Activated CD4-positive, alpha-beta T cell treated with anti-CD3 and anti-CD28 coated beads, Interleukin-2, amount 50 U/mL, for 16 hours (primary cell): ENCODE results near the gene COLQ.
"Not testable (repeated sequence)": the region's sequence is repeated elsewhere in the genome, so short reads cannot be mapped to it uniquely, and the experiment has no call there.

ENCODE experiments used
- DNase-seq: peaks from one replicate; pipeline ENCODE4 v3.0.0-alpha.2; 2020

COLQ gene

DNA sequence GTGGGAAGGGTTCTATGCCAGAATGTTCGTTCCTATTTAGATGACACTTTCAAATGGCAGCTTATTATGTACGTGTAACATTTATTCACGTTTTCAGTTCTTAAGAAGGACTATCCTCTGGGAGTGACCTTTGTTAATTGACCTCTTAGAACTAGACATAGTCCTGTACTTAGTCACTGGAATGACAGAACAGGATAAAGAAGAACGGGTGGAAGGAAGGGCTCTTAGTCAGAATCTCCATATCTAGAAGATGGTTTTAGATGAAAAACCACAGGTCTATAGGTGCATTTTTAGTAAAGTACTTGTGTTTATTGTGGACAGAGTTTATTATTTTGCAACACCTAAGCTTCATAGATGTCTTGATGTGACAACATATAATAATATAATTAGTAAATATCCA lies 100.6 kb downstream of the COLQ start:
- DNase-seq = no peak

- DNase-seq = not testable (repeated sequence)
Measured at GRCh38 chr3:15410966-15411365, 110.5 kb downstream of the COLQ start.

- DNase-seq = no peak
Measured at GRCh38 chr3:15409774-15410173, 111.7 kb downstream of the COLQ start.

- DNase-seq = no peak
Measured at GRCh38 chr3:15409239-15409638, 112.3 kb downstream of the COLQ start.

- peak; percentile 56 for DNase-seq
Measured at GRCh38 chr3:15405448-15406050, 116.0 kb downstream of the COLQ start.

GRCh38 chr3:15404767-15405166 lies 116.7 kb downstream of the COLQ start:
- no peak for DNase-seq

DNA sequence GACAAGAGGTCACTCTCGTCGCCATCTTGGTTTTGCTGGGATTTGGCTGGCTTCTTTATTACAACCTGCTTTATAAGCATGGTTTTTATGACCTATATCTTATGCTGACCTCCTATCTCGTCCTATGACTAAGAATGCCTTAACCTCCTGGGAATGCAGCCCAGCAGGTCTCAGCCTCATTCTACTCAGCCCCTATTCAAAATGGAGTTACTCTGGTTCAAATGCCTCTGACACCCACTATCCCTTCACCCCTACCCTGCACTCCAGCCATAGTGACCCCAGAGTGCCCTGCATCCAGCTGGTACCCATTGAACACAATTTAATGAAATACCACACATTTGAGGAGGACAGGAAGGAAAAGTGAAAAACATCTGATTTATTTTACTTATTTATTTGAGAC lies 117.5 kb downstream of the COLQ start:
- DNase-seq = no peak

DNA sequence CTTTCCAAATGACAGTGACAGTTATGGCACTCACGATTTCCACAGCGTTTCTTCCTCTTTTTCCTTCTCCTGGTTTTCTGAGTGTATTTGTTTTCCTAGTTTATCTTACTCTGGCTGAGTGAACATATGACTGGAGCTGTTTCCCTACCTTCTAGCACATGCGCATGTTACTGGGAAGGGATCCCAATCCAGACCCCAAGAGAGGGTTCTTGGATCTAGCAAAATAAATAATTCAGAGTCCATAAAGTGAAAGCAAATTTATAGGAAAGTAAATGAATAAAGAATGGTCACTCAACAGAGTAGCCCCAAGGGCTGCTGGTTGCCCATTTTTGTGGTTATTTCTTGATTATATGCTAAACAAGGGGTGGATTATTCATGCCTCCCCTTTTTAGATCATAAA lies 118.0 kb downstream of the COLQ start:
- DNase-seq = no peak

DNA sequence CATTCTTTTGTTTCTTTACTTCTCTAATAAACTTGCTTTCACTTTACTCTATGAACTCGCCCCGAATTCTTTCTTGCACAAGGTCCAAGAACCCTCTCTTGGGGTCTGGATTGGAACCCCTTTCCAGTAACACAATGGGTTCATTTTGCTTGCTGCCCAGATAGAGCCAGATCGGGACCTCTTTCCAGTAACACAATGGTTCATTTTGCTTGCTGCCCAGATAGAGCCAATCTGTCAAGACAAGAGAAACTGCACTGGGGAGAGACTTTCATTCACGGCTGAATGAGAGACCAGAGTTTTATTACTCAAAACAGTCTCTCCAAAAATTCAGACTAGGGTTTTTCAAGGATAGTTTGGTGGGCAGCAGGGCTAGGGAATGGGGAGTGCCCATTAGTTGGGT lies 119.6 kb downstream of the COLQ start:
- no peak for DNase-seq
